ENCODE results near the gene NUDT6.
A peak's percentile ranks its signal among the peaks of the same experiment; 100 is the strongest.
"Not testable (repeated sequence)": the region's sequence is repeated elsewhere in the genome, so short reads cannot be mapped to it uniquely, and the experiment has no call there.

Gene NUDT6

GRCh38 chr4:122873821-122874593 is 48.4 kb downstream of the NUDT6 start:
- DNase-seq (ENCODE audit: low read depth) = peak; percentile 41
- in situ Hi-C loops (cut with HindIII; ENCODE audit: low sequenced_read_pairs) = no loop called here
- no peak overlapping the region for H3K4me3 ChIP-seq (ENCODE audit: low read depth, low read length)
- no peak for TF ChIP-seq CTCF (IDR thresholded peaks at IDR 0.05; ENCODE audit: low read depth, low read length, missing control alignments)

DNA sequence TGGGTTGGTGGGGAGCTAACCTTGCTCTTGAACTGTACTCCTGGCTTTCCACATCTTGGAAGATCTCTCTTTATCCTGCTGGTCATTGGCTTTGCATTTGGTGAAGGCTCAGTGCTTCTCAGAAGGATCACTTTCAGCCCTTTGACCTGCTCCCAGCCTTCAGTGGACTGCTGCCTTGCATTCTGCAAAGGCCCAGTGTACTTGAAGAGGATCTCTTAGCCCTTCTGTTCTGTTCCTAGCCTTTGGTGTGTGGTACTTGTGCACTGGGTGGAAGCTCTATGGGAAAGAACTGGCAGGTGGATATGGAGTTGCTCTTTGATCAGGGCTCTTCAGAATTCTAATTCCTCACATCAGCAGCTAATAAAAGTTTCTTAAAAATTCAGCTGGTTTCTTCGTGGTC is 49.3 kb downstream of the NUDT6 start:
- TF ChIP-seq CTCF (IDR thresholded peaks at IDR 0.05; ENCODE audit: low read depth, low read length, missing control alignments) = no peak
- in situ Hi-C loops (cut with HindIII; ENCODE audit: low sequenced_read_pairs) = no loop called here
- no peak for DNase-seq (ENCODE audit: low read depth)
- H3K4me3 ChIP-seq (ENCODE audit: low read depth, low read length) = no peak overlapping the region

DNA sequence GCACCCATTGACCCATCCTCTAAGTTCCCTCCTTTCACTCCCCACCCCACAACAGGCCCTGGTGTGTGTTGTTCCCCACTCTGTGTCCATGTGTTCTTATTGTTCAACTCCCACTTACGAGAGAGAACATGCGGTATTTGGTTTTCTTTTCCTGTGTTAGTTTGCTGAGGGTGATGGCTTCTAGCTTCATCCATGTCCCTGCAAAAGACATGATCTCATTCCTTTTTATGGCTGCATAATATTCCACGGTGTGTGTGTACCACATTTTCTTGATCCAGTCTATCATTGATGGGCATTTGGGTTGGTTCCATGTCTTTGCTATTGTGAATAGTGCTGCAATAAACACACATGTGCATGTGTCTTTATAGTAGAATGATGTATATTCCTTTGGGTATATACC is 54.2 kb downstream of the NUDT6 start:
- DNase-seq (ENCODE audit: low read depth); in situ Hi-C loops (cut with HindIII; ENCODE audit: low sequenced_read_pairs); H3K4me3 ChIP-seq (ENCODE audit: low read depth, low read length): not testable (repeated sequence)

DNA sequence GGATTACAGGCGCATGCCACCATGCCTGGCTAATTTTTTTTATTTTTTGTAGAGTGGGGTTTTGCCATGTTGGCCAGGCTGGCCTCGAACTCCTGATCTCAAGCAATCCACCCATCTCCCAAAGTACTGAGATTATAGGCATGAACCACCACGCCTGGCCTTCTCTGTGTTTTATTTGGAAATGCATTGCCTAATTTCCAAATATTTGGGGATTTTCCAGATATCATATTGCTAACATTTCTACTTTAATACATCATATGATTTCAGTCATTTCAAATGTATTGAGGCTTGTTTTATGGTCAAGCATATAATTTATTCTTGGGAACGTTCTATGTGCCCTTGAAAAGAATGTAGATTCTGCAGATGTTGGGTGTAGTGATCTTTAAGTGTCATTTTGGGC is 57.0 kb downstream of the NUDT6 start:
- in situ Hi-C loops (cut with HindIII; ENCODE audit: low sequenced_read_pairs) = no loop called here
- H3K4me3 ChIP-seq (ENCODE audit: low read depth, low read length) = no peak overlapping the region
- no peak for DNase-seq (ENCODE audit: low read depth)
- no peak for TF ChIP-seq CTCF (IDR thresholded peaks at IDR 0.05; ENCODE audit: low read depth, low read length, missing control alignments)

GRCh38 chr4:122863639-122864038 is 58.8 kb downstream of the NUDT6 start:
- no peak for TF ChIP-seq CTCF (IDR thresholded peaks at IDR 0.05; ENCODE audit: low read depth, low read length, missing control alignments)
- no peak for DNase-seq (ENCODE audit: low read depth)
- in situ Hi-C loops (cut with HindIII; ENCODE audit: low sequenced_read_pairs) = no loop called here
- no peak overlapping the region for H3K4me3 ChIP-seq (ENCODE audit: low read depth, low read length)

DNA sequence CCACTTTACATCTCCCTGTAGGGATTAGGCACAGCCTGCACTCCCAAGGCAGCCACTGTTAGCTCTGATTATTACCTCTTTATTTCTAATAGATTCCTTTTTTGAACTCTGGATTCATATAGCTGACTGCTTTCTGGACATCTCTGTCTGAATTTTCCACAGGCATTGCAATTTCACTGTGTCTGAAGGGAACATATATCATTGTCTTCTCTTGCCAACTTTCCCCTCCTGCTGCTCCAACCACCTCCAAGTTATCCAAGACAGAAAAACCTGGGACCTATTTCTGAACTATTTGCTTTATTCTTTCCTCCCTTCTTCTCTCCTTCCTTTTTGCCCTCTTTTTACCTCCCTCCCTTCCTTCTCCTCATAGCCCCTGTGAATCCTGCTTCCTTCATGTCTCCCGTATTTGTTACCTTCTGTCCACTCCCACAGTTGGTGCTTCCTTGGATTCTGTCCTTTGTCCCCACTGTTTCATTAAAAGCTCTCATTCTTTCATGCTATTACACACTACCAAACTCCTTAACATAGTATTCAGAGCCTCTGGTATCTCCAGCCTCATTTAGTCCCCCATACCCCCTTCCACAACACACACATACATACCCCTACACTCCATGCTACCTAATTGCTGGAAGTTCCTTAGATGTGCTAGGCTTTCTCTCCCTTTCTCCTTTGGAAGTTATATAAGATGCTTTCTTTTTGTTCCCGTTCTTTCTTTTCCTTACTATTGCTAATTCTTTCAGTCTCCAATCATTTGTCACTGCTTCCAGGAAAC is 61.0 kb downstream of the NUDT6 start:
- DNase-seq (ENCODE audit: low read depth) = no peak
- in situ Hi-C loops (cut with HindIII; ENCODE audit: low sequenced_read_pairs) = no loop called here
- no peak overlapping the region for H3K4me3 ChIP-seq (ENCODE audit: low read depth, low read length)
- TF ChIP-seq CTCF (IDR thresholded peaks at IDR 0.05; ENCODE audit: low read depth, low read length, missing control alignments) = no peak

DNA sequence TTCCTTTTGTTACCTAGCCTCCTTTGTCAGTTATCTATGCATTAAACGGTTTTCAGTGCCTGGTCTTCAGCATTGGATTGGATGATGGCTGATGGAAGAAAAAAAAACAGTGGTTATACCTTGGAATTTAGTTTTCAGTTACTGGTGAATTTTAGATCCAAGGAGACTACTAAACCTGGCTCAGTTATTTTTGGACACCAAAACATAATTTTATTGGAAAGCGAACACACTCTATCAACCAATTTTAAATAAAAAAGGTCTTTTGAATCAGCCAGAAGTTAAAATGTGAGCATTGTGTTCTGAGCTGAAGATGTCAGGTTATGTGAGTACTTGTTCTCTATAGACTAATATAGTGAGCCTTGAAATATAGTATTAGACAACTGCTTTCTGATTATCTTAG is 63.7 kb downstream of the NUDT6 start:
- H3K4me3 ChIP-seq (ENCODE audit: low read depth, low read length) = no peak overlapping the region
- no peak for TF ChIP-seq CTCF (IDR thresholded peaks at IDR 0.05; ENCODE audit: low read depth, low read length, missing control alignments)
- DNase-seq (ENCODE audit: low read depth) = no peak
- in situ Hi-C loops (cut with HindIII; ENCODE audit: low sequenced_read_pairs) = no loop called here
